Neuronal stem cell (in vitro differentiated cells): ENCODE data around the gene ARHGEF4.

Source experiments
- DNase-seq: peaks from one replicate; pipeline ENCODE4 v3.0.0-alpha.2; 2013; ENCODE audit warnings: low spot score
- H2AFZ ChIP-seq: one replicate; pipeline ENCODE4 v1.6.1; 2013; ENCODE audit warnings: mild to moderate bottlenecking, low read length, inconsistent platforms
- H2AK5ac ChIP-seq: 2 replicates; pipeline ENCODE4 v1.6.1; 2013; ENCODE audit warnings: low read depth, mild to moderate bottlenecking, inconsistent platforms, low read length, moderate library complexity, mixed read lengths
- H2BK120ac ChIP-seq: 2 replicates; pipeline ENCODE4 v1.6.1; 2013; ENCODE audit warnings: low read depth, mild to moderate bottlenecking, inconsistent platforms, low read length, moderate library complexity, mixed read lengths
- H2BK12ac ChIP-seq: one replicate; pipeline ENCODE4 v1.6.1; 2013; ENCODE audit warnings: low read length, inconsistent platforms
- H2BK15ac ChIP-seq: 2 replicates; pipeline ENCODE4 v1.6.1; 2013; ENCODE audit warnings: mild to moderate bottlenecking, low read length, inconsistent platforms, mixed read lengths
- H2BK5ac ChIP-seq: one replicate; pipeline ENCODE4 v1.6.1; 2013; ENCODE audit warnings: inconsistent platforms, mild to moderate bottlenecking, low read length, moderate library complexity
- H3K14ac ChIP-seq: one replicate; pipeline ENCODE4 v1.6.1; 2013; ENCODE audit warnings: low read length, inconsistent platforms
- H3K18ac ChIP-seq: 2 replicates; pipeline ENCODE4 v1.6.1; 2013; ENCODE audit warnings: low read length, inconsistent platforms
- H3K23ac ChIP-seq: 2 replicates; pipeline ENCODE4 v1.6.1; 2013; ENCODE audit warnings: low read depth, mild to moderate bottlenecking, mixed read lengths, low read length, inconsistent platforms; ENCODE audit not compliant: poor library complexity
- H3K27ac ChIP-seq: replicated peaks from 3 replicates; pipeline ENCODE4 v1.5.1; 2013; ENCODE audit warnings: low read length, inconsistent platforms
- H3K27me3 ChIP-seq, 3 experiments: 2 replicates each; pipeline ENCODE4 v1.6.1; 2013; ENCODE audit warnings: low read length in 3 of 3, mild to moderate bottlenecking in 2 of 3, inconsistent platforms in 1 of 3, low read depth in 1 of 3, mixed read lengths in 1 of 3, moderate library complexity in 1 of 3; ENCODE audit not compliant: control insufficient read depth in 3 of 3, insufficient read depth in 3 of 3
- H3K36me3 ChIP-seq, 2 donors: replicated peaks in 1 of 2; 2 replicates each; pipeline ENCODE4 v1.6.1; 2013; ENCODE audit warnings: low read length in 2 of 2; ENCODE audit not compliant: control insufficient read depth in 2 of 2, insufficient read depth in 2 of 2
- H3K4ac ChIP-seq: 2 replicates; pipeline ENCODE4 v1.6.1; 2013; ENCODE audit warnings: inconsistent platforms, mild to moderate bottlenecking, low read length, moderate library complexity
- H3K4me1 ChIP-seq, 2 donors: 1 replicate in 1 of 2; 2 replicates in 1 of 2; pipeline ENCODE4 v1.6.1; 2013; ENCODE audit warnings: low read length in 2 of 2, low read depth in 1 of 2; ENCODE audit not compliant: control insufficient read depth in 2 of 2, insufficient read depth in 1 of 2
- H3K4me2 ChIP-seq: one replicate; pipeline ENCODE4 v1.6.1; 2013; ENCODE audit warnings: mild to moderate bottlenecking, low read length, inconsistent platforms; ENCODE audit not compliant: insufficient read depth, poor library complexity, severe bottlenecking
- H3K4me3 ChIP-seq, 2 donors: 2 replicates each; pipeline ENCODE4 v1.5.1; 2013; ENCODE audit warnings: low read length in 2 of 2, mild to moderate bottlenecking in 2 of 2, inconsistent platforms in 1 of 2, moderate library complexity in 1 of 2
- H3K79me1 ChIP-seq: one replicate; pipeline ENCODE4 v1.6.1; 2013; ENCODE audit warnings: low read depth, mild to moderate bottlenecking, inconsistent platforms, low read length, moderate library complexity
- H3K9ac ChIP-seq: one replicate; pipeline ENCODE4 v1.6.1; 2013; ENCODE audit warnings: mild to moderate bottlenecking, low read depth, low read length, inconsistent platforms; ENCODE audit not compliant: poor library complexity
- H3K9me3 ChIP-seq, 2 donors: replicated peaks in 1 of 2; 2 replicates each; pipeline versions ENCODE3 to v1.6.1; 2013; ENCODE audit warnings: low read length in 2 of 2, mild to moderate bottlenecking in 2 of 2, inconsistent platforms in 1 of 2, low read depth in 1 of 2, mixed read lengths in 1 of 2, moderate library complexity in 1 of 2; ENCODE audit not compliant: control insufficient read depth in 2 of 2, insufficient read depth in 1 of 2
- H4K8ac ChIP-seq: one replicate; pipeline ENCODE4 v1.6.1; 2013; ENCODE audit warnings: low read depth, mild to moderate bottlenecking, inconsistent platforms, low read length, moderate library complexity
- H4K91ac ChIP-seq: one replicate; pipeline ENCODE4 v1.6.1; 2013; ENCODE audit warnings: low read length, low read depth, mild to moderate bottlenecking, inconsistent platforms; ENCODE audit not compliant: poor library complexity
- WGBS, 2 donors: extraction: QIAGEN DNeasy Blood & Tissue Kit; methylation state at CpG; one replicate each; pipeline ENCODE4 v1.1.7; 2013; ENCODE audit warnings: missing lambda C conversion rate in 2 of 2, mixed read lengths in 1 of 2; ENCODE audit not compliant: insufficient read length in 2 of 2, insufficient replicate concordance in 1 of 2; ENCODE audit errors: extremely low coverage in 2 of 2; 5-methylcytosine and 5-hydroxymethylcytosine counted together

ARHGEF4 gene

GRCh38 chr2:130922417-130922816 lies 85.7 kb downstream of the ARHGEF4 start:
- Histone ChIP-seq H2BK12ac (no peak overlapping the region), H3K18ac (no peak overlapping the region), H3K9me3 (peaks cover 0 to 9% of the 10 kb centered on the region in 2 donors), H2BK15ac (no peak overlapping the region), H3K14ac (no peak overlapping the region), H4K91ac (no peak overlapping the region), H4K8ac (no peak overlapping the region), H3K27me3 (no peaks in the 10 kb centered on the region), H2AFZ (no peak overlapping the region), H3K36me3 (peaks cover 0 to 5% of the 10 kb centered on the region in 2 donors), H2AK5ac (no peak overlapping the region), H3K4me1 (no peaks in the 10 kb centered on the region), H3K4ac (no peak overlapping the region), H3K79me1 (no peaks in the 10 kb centered on the region), H3K23ac (no peak overlapping the region), H3K9ac (no peak overlapping the region), H3K27ac (no peak overlapping the region), H3K4me3 (no peak overlapping the region), H2BK120ac (no peak overlapping the region), H3K4me2 (no peak overlapping the region), H2BK5ac (no peak overlapping the region)
- WGBS, 2 donors, result no CpG with 5 or more reads among the region's 2 CpGs
- DNase-seq, result no peak

GRCh38 chr2:130928385-130928784 lies 91.7 kb downstream of the ARHGEF4 start:
- H3K27me3 ChIP-seq, result no peaks in the 10 kb centered on the region
- H3K36me3 ChIP-seq, result peaks cover 0 to 9% of the 10 kb centered on the region in 2 donors
- H2BK120ac ChIP-seq, result no peak overlapping the region
- H3K79me1 ChIP-seq, result no peaks in the 10 kb centered on the region
- H4K91ac ChIP-seq, result no peak overlapping the region
- no peak overlapping the region for H2BK15ac ChIP-seq
- H2BK12ac ChIP-seq, result no peak overlapping the region
- H3K18ac ChIP-seq, result no peak overlapping the region
- H3K4me2 ChIP-seq, result no peak overlapping the region
- H3K23ac ChIP-seq, result no peak overlapping the region
- DNase-seq, result no peak
- H3K9ac ChIP-seq, result no peak overlapping the region
- H3K4me1 ChIP-seq, result no peaks in the 10 kb centered on the region
- H2BK5ac ChIP-seq, result no peak overlapping the region
- H3K4me3 ChIP-seq, result no peak overlapping the region
- no peak overlapping the region for H2AK5ac ChIP-seq
- H3K9me3 ChIP-seq, result peaks cover 0 to 10% of the 10 kb centered on the region in 2 donors
- H3K14ac ChIP-seq, result no peak overlapping the region
- H2AFZ ChIP-seq, result no peak overlapping the region
- WGBS, 2 donors, result no CpG with 5 or more reads among the region's 4 CpGs
- no peak overlapping the region for H3K27ac ChIP-seq
- H3K4ac ChIP-seq, result no peak overlapping the region
- no peak overlapping the region for H4K8ac ChIP-seq

GRCh38 chr2:130930740-130931659 lies 94.3 kb downstream of the ARHGEF4 start:
- Histone ChIP-seq H2BK12ac (no peak overlapping the region), H2AFZ (no peak overlapping the region), H2BK120ac (no peak overlapping the region), H3K9ac (no peak overlapping the region), H3K4ac (no peak overlapping the region), H2BK5ac (no peak overlapping the region), H3K23ac (no peak overlapping the region), H3K14ac (no peak overlapping the region), H3K27ac (no peak overlapping the region), H3K9me3 (peaks cover 0 to 7% of the 10 kb centered on the region in 2 donors), H3K79me1 (no peaks in the 10 kb centered on the region), H4K8ac (no peak overlapping the region), H3K4me2 (no peak overlapping the region), H3K36me3 (peaks cover 0 to 4% of the 10 kb centered on the region in 2 donors), H3K27me3 (no peaks in the 10 kb centered on the region), H3K4me1 (no peaks in the 10 kb centered on the region), H3K4me3 (no peak overlapping the region), H2AK5ac (no peak overlapping the region), H2BK15ac (no peak overlapping the region), H3K18ac (no peak overlapping the region), H4K91ac (no peak overlapping the region)
- no peak for DNase-seq
- WGBS, 2 donors, result no CpG with 5 or more reads among the region's 12 CpGs

GRCh38 chr2:130933501-130933900 lies 96.8 kb downstream of the ARHGEF4 start:
- Histone ChIP-seq H3K14ac (no peak overlapping the region), H3K27me3 (no peaks in the 10 kb centered on the region), H2BK12ac (no peak overlapping the region), H2AFZ (no peak overlapping the region), H3K27ac (no peak overlapping the region), H2AK5ac (no peak overlapping the region), H3K9ac (no peak overlapping the region), H3K4me3 (no peak overlapping the region), H3K23ac (no peak overlapping the region), H3K36me3 (peaks cover 0 to 4% of the 10 kb centered on the region in 2 donors), H3K4me2 (no peak overlapping the region), H2BK120ac (no peak overlapping the region), H3K9me3 (no peaks in the 10 kb centered on the region), H3K4ac (no peak overlapping the region), H3K79me1 (no peaks in the 10 kb centered on the region), H3K4me1 (no peaks in the 10 kb centered on the region), H2BK5ac (no peak overlapping the region), H2BK15ac (no peak overlapping the region), H4K8ac (no peak overlapping the region), H4K91ac (no peak overlapping the region), H3K18ac (no peak overlapping the region)
- no CpG with 5 or more reads among the region's 2 CpGs for WGBS, 2 donors
- no peak for DNase-seq
